ENCODE data around the gene AP1G1.

Gene AP1G1

DNA sequence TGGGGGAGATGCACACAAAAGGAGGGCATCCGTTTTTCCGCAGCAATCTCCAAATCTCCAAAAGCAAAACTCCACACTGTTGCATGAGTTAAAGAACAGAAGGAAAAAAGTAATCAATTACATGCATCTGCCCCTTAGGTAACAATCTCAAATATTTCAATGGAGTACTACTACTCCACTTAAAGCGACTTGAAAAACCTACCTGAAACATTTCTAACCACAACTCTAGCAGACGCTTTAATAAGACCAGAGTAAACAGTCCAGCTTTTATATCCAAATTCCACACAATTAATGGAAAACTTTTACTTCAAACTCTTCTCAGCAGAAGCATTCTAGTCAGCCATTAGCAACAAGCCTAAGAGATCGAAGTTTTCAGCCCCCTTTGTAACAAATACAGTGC lies 29.9 kb downstream of the AP1G1 start:
- no peak for DNase-seq (ENCODE audit: low spot score)
- TF ChIP-seq, protein P1, sequence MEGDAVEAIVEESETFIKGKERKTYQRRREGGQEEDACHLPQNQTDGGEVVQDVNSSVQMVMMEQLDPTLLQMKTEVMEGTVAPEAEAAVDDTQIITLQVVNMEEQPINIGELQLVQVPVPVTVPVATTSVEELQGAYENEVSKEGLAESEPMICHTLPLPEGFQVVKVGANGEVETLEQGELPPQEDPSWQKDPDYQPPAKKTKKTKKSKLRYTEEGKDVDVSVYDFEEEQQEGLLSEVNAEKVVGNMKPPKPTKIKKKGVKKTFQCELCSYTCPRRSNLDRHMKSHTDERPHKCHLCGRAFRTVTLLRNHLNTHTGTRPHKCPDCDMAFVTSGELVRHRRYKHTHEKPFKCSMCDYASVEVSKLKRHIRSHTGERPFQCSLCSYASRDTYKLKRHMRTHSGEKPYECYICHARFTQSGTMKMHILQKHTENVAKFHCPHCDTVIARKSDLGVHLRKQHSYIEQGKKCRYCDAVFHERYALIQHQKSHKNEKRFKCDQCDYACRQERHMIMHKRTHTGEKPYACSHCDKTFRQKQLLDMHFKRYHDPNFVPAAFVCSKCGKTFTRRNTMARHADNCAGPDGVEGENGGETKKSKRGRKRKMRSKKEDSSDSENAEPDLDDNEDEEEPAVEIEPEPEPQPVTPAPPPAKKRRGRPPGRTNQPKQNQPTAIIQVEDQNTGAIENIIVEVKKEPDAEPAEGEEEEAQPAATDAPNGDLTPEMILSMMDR (IDR thresholded peaks at IDR 0.05; ENCODE audit: extremely low read depth, insufficient read depth, missing control alignments), result no peak
- in situ Hi-C loops (cut with MboI; ENCODE audit: low pct_unique_long_range_greater_than_20kb, low sequenced_read_pairs, unreplicated experiment), result no loop called here

DNA sequence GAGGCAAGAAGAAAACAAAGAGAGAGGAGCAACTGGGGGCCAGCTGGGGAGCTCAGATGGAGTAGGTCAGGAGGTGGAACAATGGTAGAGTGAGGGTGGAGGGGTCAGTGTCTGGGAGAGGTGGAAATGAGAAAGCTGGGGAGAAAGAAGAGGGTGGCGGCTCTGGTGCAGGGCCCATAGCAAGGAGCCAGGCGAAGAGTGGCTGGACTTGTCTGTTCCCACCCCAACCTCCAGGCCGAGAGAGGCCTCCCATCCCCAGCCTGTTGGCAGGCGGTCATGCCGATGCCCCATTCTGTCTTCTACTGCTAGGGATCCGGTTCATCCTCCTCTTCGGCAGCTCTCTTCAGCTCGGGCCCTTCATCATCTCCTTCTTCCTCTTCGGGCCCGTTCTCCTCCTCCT lies 31.3 kb downstream of the AP1G1 start:
- no peak for DNase-seq (ENCODE audit: low spot score)
- in situ Hi-C loops (cut with MboI; ENCODE audit: low pct_unique_long_range_greater_than_20kb, low sequenced_read_pairs, unreplicated experiment), result no loop called here

DNA sequence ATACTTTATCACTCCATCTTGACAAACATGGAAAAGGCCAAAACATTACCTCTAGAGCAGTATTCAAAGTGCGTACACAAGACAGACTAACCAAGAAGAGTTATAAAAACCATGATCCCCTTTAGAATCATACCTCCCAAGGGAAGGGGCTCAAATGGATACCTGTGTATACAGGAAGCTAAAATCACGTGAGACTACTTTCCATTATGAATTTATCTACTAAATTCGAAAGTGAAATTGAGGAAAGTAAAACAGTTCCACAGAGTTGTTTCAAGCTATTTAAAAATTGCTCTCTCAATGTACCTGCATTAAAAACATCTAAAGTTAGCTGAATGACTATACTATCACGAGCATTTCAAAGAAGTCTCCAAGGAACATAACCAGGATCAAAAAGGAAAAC lies 32.7 kb downstream of the AP1G1 start:
- in situ Hi-C loops (cut with MboI; ENCODE audit: low pct_unique_long_range_greater_than_20kb, low sequenced_read_pairs, unreplicated experiment), result no loop called here

More for the DNA sequence above, 31.3 kb downstream of the AP1G1 start:
- TF ChIP-seq, protein P1 (IDR thresholded peaks at IDR 0.05; ENCODE audit: extremely low read depth, insufficient read depth, missing control alignments), result no peak

DNA sequence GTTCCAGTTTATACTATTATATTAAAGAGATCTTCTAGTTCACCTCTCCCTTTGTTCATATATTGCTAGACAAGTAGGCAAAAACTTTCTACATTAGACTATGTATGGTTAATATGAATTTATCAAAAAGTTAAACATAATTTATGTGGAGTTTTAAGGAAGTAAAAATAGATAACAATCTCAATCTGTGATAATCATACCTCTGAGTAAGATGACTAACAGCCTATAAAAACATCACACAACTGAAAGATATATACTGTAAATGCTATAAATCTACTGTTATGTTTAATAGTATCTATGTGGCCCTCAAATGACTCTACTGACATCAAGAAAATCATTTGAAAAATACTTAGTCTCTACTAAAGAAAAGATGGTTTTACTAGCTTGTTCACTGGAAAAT lies 37.1 kb downstream of the AP1G1 start:
- DNase-seq (ENCODE audit: low spot score), result no peak
- TF ChIP-seq, protein P1 (IDR thresholded peaks at IDR 0.05; ENCODE audit: extremely low read depth, insufficient read depth, missing control alignments), result no peak
- in situ Hi-C loops (cut with MboI; ENCODE audit: low pct_unique_long_range_greater_than_20kb, low sequenced_read_pairs, unreplicated experiment), result no loop called here

More for the DNA sequence above, 32.7 kb downstream of the AP1G1 start:
- TF ChIP-seq, protein P1 (IDR thresholded peaks at IDR 0.05; ENCODE audit: extremely low read depth, insufficient read depth, missing control alignments), result no peak
- DNase-seq (ENCODE audit: low spot score), result peak; percentile 20

DNA sequence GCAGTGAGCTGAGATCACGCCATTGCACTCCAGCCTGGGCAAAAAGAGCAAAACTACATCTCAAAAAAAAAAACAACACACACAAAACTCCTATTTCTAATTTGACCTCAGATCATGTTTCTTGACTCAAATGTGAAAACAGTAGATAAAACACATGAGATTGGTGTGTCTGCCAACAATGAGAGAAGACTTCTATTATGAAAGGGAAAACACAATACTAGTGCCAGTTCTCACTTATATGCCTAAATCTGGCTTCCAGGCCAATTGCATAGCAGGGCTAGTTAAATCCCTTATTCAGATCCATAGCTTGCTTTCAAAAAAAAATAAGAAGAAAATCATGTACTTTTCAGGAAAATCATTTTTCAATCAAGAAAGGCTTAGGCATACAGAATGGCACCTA lies 39.4 kb downstream of the AP1G1 start:
- TF ChIP-seq, protein P1 (IDR thresholded peaks at IDR 0.05; ENCODE audit: extremely low read depth, insufficient read depth, missing control alignments), result no peak

DNA sequence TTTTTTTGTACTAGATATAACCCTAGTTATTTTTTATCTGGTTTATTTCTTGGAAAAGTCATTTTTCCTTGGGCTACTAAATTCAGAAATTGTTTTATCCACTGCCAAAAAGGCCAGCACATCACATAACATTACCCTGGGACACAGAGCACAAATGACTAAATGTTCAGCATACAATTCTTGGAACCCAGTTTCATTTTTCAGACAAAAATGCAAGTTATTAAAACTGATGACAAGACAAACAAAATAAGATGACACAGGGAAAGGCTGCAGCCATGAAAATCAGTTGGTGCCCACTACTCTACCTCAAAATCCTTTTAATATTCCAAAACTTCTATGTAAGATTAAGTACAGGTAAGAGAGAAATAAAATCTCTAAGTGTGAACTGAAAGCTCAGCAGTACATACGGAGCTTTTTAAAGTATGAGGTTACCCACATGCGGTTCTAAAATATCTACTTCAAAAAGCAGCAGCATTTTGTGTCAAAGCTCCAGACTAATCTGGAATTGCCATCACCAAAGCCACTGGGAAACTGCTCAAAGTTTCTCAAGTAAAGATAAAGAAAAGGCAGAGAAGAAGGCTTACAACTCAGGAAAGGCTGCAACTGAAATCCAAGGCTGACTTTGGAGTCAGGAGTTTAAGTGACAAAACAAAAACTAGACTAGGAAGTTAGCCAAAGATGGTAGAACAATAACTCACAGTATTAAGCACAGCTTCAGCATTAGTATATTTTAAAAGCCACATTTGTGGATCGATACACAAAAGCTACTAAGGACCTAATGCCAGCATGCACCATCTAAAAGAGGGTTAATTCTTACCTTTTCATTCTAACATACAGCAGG lies 41.4 kb downstream of the AP1G1 start:
- TF ChIP-seq, protein P1 (IDR thresholded peaks at IDR 0.05; ENCODE audit: extremely low read depth, insufficient read depth, missing control alignments), result no peak
- in situ Hi-C loops (cut with MboI; ENCODE audit: low pct_unique_long_range_greater_than_20kb, low sequenced_read_pairs, unreplicated experiment), result no loop called here
- DNase-seq (ENCODE audit: low spot score), result no peak

More for the DNA sequence above, 39.4 kb downstream of the AP1G1 start:
- in situ Hi-C loops (cut with MboI; ENCODE audit: low pct_unique_long_range_greater_than_20kb, low sequenced_read_pairs, unreplicated experiment), result no loop called here
- no peak for DNase-seq (ENCODE audit: low spot score)
